NCI-H2107 (cell line): Measurements from ENCODE around the gene GTF3C5.
"Not testable (repeated sequence)": the region's sequence is repeated elsewhere in the genome, so short reads cannot be mapped to it uniquely, and the experiment has no call there.

Experiments
- DNase-seq: peaks from one replicate; lab custom pipeline; 2025; lab: John Stamatoyannopoulos, UW

The GTF3C5 gene

DNA sequence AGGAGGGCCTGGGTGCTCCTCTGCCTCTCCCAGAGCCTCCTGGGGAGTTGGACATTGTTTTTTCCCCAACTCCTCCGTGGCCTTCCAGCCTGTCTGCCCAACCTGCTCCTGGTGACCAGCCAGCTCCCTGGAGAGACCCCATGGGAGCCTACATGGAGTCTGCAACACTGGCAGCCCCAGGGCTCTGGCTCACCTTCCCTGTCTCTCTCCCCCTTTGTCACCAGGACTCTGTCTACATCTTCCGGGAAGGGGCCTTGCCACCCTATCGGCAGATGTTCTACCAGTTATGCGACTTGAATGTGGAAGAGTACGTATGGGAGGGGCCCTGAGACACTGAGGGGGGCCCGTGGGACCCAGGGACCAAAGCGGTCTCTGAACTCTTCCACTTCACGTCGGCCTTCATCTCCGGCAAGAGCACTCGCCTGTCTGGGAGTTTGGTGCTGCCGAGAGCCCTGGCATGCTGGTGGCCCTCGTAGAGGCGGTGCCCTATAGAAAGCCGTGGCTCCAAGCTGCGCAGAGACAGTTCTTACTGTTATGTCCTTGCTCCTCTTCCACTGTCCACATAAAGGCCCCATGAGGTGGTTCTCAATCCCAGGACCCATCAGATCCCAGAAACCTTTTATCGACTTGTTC lies 25.1 kb downstream of the GTF3C5 start:
- no peak for DNase-seq

DNA sequence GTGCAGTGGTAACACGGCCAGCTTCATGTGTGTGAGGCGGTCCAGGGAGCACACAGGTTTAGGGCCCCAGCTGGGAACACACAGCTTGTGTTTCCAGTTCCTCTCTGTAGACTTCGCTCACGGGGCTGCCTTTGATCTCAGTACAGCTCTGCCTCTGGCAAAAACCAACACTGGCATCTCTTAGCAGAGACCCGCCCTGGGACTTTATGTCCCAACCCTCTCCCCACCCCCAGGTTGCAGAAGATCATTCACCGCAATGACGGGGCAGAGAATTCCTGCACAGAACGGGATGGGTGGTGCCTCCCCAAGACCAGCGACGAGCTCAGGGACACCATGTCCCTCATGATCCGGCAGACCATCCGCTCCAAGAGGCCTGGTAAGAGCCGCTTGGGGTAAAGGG lies 25.7 kb downstream of the GTF3C5 start:
- DNase-seq = no peak

DNA sequence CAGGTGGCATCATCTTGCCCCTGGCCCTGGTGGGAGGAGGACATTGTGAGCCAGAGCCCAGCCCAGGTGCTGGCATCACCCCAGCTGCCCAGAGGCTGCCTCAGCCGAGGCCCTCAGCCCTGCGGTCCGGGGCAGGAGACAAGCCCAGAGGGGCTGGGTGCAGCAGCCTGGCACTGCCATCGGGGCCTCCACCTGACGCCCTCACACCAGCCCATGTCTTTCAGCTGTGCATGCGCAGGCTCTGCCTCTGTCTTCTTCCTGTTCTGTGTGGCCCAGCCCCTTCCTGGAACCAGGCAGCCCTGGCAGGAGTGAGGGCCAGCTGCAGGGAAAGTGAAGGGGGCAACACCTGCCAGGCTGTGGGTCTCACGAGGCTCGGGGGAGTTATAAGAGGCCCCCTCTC lies 26.2 kb downstream of the GTF3C5 start:
- no peak for DNase-seq

DNA sequence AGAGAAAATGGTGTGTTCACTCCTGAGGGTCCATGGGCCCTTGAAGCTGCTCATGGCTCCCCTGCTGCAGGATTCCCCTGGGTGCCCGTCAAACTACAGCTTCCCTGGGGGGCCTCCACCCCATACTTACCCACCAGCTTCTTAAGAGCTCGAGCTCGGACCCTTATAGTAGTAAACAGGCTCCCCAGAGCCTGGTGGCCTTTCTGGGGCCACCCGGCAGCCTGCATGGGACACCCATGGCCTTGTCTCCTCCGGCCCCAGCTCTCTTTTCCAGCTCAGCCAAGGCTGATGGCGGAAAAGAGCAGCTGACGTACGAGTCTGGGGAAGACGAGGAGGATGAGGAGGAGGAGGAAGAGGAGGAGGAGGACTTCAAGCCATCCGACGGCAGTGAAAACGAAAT lies 26.8 kb downstream of the GTF3C5 start:
- no peak for DNase-seq

DNA sequence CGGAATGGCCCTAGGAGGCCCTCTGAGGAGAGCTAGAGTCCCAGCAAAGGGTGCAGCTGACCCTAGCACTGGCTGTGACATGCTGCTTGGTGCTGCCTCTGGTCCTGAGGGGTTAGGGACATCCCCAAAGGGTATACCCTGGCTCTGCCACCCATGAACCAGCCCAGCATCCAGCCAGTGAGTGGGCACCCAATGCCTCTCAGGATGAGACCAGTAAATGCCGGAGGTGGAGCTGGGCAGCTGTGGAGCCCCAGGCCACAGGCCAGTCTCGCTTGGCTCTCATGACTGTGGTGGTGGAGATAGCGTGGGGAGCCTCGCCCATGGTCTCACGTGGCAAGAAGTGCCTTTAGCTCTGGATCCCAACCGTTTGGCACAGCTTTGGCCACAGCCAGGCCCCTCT lies 27.3 kb downstream of the GTF3C5 start:
- DNase-seq = no peak

DNA sequence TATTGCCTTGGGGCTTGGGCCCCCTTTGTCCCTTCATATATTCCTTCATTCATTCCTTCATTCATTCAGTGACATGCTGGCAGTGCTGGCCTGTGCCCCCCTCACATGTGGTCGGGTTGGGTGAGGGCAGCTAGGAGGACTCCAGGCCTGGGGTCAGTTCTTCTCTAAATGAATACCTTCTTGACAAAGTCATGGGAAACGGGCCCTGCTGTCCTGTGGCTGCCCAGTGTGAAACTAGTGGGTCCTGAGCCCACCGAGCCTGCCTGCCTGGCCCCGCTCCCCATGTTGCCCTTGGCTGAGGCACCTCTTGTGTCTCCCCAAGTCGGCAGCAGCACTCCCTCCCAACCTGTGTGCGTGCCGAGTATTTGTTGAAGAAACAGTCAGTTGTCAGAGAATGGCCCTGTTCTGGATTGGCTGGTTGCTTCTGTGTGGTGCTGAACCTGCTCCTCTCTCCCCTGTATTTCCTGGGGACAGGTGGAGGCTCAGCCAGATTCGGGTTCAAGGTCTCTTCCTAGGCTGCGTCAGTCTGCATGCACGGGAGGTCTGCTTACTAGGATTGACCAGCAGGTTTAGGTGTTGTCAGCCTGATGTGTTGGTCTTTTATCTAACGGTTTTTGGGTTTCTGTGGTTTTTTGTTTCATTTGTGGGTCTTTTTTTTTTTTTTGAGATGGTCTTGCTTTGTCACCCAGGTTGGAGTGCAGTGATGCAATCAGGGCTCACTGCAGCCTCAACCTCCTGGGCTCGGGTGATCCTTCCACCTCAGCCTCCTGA lies 27.9 kb downstream of the GTF3C5 start:
- no peak for DNase-seq

DNA sequence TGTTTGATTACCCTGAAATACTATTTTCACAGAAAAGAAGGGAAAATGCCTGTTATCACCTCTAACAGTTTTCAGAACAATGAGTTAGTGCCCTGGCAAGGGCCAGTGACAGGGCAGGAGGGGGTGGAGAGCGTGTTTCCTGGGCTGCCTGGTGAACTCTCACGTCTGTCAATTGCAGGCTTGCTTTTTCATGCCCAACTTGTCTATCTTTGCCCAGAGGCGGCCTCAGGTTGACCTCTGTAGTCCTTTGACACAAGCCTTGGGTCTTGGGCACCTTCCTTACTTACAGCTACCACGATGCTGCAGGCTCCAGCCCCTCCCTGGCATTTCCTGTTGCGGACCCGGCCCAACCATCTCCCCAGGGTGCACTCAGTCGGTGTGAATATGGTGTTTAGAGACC lies 28.8 kb downstream of the GTF3C5 start:
- DNase-seq = no peak

DNA sequence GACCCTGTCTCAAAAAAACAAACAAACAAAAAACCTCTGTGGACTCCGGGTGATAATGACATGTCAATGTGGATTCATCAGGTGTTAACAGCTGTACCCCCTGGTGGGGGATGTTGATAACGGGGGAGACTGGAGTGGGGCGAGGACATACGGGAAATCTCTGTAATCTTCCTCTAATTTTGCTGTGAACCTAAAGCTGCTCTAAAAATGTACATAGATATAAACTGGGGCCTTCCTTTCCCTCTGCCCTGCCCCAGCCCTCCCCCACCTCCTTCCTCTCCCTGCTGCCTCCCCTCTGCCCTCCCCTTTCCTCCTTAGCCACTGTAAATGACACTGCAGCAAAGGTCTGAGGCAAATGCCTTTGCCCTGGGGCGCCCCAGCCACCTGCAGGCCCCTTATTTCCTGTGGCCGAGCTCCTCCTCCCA lies 29.6 kb downstream of the GTF3C5 start:
- DNase-seq = no peak

DNA sequence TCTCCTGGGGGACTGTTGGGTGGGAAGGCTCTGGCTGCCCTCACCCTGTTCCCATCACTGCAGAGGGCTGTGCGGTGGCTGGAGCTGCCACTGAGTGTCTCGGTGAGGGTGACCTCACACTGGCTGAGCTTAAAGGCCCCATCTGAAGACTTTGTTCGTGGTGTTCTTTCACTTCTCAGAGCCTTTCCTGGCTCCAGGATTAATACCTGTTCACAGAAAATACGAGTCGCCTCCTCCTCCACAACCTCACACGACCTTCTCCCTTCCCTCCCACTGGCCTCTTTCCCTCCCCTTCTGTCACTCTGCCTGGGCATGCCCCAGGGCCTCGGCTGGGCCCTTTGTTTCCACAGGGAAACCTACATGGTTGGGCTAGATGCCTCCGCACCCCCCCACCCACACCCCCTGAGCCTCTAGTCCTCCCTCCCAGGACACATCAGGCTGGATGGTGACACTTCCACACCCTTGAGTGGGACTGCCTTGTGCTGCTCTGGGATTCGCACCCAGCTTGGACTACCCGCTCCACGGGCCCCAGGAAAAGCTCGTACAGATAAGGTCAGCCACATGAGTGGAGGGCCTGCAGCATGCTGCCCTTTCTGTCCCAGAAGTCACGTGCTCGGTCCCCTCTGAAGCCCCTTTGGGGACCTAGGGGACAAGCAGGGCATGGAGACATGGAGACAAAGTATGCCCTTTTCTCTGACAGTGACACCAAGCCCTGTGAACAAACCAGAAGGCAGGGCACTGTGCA lies 30.4 kb downstream of the GTF3C5 start:
- DNase-seq = not testable (repeated sequence)

DNA sequence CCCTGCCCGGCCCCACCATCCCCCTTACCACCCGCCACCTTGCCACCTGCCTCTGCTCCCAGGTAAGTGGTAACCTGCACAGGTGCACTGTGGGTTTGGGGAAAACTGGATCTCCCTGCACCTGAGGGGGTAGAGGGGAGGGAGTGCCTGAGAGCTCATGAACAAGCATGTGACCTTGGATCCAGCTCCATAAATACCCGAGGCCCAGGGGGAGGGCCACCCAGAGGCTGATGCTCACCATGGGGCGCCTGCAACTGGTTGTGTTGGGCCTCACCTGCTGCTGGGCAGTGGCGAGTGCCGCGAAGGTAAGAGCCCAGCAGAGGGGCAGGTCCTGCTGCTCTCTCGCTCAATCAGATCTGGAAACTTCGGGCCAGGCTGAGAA lies 31.0 kb downstream of the GTF3C5 start, which contains the start of gene CEL:
Gene CEL, plus strand, starts transcription at position 218 of the 382 bp plus-strand sequence. Its CDS starts 22 bp downstream, at position 240.
- peak; percentile 72 for DNase-seq

DNA sequence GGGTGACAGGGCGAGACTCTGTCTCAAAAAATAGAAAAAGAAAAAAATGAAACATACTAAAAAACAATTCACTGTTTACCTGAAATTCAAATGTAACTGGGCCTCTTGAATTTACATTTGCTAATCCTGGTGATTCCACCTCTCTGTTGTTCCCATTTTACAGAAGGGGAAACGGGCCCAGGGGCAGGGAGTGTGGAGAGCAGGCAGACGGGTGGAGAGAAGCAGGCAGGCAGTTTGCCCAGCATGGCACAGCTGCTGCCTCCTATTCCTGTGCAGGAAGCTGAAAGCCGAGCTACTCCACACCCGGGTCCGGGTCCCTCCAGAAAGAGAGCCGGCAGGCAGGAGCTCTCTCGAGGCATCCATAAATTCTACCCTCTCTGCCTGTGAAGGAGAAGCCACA lies 31.8 kb downstream of the GTF3C5 start:
- DNase-seq = not testable (repeated sequence)

DNA sequence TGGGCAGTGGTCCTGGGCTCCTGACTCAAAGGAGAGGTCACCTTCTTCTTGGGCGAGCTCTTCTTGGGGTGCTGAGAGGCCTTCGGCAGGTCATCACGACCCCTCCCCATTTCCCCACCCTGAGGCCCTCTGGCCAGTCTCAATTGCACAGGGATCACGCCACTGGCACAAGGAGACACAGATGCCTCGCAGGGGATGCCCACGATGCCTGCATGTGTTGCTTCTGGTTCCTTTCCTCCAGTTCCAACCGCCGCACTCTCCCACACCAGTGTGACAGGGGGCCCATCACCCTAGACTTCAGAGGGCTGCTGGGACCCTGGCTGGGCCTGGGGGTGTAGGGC lies 32.3 kb downstream of the GTF3C5 start:
- DNase-seq = no peak

DNA sequence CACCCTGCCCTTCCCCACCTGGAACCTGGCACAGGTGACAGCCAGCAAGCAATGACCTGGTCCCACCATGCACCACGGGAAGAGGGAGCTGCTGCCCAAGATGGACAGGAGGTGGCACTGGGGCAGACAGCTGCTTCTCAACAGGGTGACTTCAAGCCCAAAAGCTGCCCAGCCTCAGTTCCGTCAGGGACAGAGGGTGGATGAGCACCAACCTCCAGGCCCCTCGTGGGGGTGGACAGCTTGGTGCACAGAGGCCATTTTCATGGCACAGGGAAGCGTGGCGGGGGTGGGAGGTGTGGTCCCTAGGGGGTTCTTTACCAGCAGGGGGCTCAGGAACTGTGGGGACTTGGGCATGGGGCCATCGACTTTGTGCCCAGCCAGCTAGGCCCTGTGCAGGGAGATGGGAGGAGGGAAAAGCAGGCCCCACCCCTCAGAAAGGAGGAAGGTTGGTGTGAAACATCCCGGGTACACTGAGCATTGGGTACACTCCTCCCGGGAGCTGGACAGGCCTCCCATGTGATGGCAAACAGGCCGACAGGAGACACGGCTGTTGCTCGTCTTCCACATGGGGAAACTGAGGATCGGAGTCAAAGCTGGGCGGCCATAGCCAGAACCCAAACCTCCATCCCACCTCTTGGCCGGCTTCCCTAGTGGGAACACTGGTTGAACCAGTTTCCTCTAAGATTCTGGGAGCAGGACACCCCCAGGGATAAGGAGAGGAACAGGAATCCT lies 32.9 kb downstream of the GTF3C5 start:
- no peak for DNase-seq

DNA sequence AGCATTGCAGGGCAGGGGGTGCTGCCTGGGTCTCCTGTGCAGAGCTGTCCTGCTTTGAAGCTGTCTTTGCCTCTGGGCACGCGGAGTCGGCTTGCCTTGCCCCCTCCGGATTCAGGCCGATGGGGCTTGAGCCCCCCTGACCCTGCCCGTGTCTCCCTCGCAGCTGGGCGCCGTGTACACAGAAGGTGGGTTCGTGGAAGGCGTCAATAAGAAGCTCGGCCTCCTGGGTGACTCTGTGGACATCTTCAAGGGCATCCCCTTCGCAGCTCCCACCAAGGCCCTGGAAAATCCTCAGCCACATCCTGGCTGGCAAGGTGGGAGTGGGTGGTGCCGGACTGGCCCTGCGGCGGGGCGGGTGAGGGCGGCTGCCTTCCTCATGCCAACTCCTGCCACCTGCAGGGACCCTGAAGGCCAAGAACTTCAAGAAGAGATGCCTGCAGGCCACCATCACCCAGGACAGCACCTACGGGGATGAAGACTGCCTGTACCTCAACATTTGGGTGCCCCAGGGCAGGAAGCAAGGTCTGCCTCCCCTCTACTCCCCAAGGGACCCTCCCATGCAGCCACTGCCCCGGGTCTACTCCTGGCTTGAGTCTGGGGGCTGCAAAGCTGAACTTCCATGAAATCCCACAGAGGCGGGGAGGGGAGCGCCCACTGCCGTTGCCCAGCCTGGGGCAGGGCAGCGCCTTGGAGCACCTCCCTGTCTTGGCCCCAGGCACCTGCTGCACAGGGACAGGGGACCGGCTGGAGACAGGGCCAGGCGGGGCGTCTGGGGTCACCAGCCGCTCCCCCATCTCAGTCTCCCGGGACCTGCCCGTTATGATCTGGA lies 33.7 kb downstream of the GTF3C5 start:
- no peak for DNase-seq

DNA sequence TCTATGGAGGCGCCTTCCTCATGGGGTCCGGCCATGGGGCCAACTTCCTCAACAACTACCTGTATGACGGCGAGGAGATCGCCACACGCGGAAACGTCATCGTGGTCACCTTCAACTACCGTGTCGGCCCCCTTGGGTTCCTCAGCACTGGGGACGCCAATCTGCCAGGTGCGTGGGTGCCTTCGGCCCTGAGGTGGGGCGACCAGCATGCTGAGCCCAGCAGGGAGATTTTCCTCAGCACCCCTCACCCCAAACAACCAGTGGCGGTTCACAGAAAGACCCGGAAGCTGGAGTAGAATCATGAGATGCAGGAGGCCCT lies 34.2 kb downstream of the GTF3C5 start:
- DNase-seq = no peak

DNA sequence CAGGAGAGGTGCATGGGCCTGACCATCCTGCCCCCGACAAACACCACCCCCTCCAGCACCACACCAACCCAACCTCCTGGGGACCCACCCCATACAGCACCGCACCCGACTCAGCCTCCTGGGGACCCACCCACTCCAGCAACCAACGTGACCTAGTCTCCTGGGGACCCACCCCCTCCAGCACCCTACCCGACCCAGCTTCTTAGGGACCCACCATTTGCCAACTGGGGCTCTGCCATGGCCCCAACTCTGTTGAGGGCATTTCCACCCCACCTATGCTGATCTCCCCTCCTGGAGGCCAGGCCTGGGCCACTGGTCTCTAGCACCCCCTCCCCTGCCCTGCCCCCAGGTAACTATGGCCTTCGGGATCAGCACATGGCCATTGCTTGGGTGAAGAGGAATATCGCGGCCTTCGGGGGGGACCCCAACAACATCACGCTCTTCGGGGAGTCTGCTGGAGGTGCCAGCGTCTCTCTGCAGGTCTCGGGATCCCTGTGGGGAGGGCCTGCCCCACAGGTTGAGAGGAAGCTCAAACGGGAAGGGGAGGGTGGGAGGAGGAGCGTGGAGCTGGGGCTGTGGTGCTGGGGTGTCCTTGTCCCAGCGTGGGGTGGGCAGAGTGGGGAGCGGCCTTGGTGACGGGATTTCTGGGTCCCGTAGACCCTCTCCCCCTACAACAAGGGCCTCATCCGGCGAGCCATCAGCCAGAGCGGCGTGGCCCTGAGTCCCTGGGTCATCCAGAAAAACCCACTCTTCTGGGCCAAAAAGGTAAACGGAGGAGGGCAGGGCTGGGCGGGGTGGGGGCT lies 35.6 kb downstream of the GTF3C5 start:
- DNase-seq = no peak

DNA sequence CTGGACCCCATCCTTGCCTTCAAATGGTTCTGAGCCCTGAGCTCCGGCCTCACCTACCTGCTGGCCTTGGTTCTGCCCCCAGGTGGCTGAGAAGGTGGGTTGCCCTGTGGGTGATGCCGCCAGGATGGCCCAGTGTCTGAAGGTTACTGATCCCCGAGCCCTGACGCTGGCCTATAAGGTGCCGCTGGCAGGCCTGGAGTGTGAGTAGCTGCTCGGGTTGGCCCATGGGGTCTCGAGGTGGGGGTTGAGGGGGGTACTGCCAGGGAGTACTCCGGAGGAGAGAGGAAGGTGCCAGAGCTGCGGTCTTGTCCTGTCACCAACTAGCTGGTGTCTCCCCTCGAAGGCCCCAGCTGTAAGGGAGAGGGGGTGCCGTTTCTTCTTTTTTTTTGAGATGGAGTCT lies 36.2 kb downstream of the GTF3C5 start:
- DNase-seq = no peak

DNA sequence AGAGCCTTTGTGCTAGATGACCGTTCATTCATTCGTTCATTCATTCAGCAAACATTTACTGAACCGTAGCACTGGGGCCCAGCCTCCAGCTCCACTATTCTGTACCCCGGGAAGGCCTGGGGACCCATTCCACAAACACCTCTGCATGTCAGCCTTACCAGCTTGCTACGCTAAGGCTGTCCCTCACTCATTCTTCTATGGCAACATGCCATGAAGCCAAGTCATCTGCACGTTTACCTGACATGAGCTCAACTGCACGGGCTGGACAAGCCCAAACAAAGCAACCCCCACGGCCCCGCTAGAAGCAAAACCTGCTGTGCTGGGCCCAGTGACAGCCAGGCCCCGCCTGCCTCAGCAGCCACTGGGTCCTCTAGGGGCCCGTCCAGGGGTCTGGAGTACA lies 37.0 kb downstream of the GTF3C5 start:
- DNase-seq = no peak

DNA sequence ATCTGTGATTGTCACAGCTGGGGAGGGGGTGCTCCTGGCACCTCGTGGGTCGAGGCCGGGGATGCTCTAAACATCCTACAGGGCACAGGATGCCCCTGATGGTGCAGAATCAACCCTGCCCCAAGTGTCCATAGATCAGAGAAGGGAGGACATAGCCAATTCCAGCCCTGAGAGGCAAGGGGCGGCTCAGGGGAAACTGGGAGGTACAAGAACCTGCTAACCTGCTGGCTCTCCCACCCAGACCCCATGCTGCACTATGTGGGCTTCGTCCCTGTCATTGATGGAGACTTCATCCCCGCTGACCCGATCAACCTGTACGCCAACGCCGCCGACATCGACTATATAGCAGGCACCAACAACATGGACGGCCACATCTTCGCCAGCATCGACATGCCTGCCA lies 37.6 kb downstream of the GTF3C5 start:
- not testable (repeated sequence) for DNase-seq

DNA sequence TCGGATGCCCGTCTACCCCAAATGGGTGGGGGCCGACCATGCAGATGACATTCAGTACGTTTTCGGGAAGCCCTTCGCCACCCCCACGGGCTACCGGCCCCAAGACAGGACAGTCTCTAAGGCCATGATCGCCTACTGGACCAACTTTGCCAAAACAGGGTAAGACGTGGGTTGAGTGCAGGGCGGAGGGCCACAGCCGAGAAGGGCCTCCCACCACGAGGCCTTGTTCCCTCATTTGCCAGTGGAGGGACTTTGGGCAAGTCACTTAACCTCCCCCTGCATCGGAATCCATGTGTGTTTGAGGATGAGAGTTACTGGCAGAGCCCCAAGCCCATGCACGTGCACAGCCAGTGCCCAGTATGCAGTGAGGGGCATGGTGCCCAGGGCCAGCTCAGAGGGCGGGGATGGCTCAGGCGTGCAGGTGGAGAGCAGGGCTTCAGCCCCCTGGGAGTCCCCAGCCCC lies 39.7 kb downstream of the GTF3C5 start:
- not testable (repeated sequence) for DNase-seq

DNA sequence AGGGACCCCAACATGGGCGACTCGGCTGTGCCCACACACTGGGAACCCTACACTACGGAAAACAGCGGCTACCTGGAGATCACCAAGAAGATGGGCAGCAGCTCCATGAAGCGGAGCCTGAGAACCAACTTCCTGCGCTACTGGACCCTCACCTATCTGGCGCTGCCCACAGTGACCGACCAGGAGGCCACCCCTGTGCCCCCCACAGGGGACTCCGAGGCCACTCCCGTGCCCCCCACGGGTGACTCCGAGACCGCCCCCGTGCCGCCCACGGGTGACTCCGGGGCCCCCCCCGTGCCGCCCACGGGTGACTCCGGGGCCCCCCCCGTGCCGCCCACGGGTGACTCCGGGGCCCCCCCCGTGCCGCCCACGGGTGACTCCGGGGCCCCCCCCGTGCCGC lies 40.2 kb downstream of the GTF3C5 start:
- not testable (repeated sequence) for DNase-seq
